A673 (cell line): ENCODE data around the gene LHX4. TPM values are rescaled to one million over a fixed set of nuclear protein-coding genes. Genes with fewer than 3 reads are reported as not detected.
A peak's percentile ranks its signal among the peaks of the same experiment; 100 is the strongest.

Experiments used
- BruUV-seq: library from RNA; stranded (reverse); fragments of 400-500 nt; replicated peaks from 2 replicates; lab custom pipeline; 2021; lab: Mats Ljungman, UMichigan
- CTCF ChIA-PET: fragments of 300-600 bp; sonication (Branson Sonifier 250); formaldehyde crosslinking; loops from one replicate; lab custom pipeline; 2022; ENCODE audit warnings: antibody characterized with exemption; lab: Charles Lee
- POLR2A ChIA-PET: fragments of 300-600 bp; sonication (Branson Sonifier 250); formaldehyde crosslinking; loops from one replicate; lab custom pipeline; 2022; ENCODE audit warnings: antibody characterized with exemption; ENCODE audit not compliant: low non-redundant PET; lab: Charles Lee
- DNase-seq: peaks from one replicate; pipeline ENCODE4 v3.0.0-alpha.2; 2015; ENCODE audit warnings: low spot score
- H3K27ac ChIP-seq: fragments of 200-600 bp; sonication (generic); 2 replicates; pipeline ENCODE4 v1.5.1; 2016; ENCODE audit warnings: mixed run types, low read depth, mild to moderate bottlenecking, mixed read lengths, antibody characterized with exemption, low read length; ENCODE audit not compliant: poor library complexity, severe bottlenecking
- H3K27me3 ChIP-seq: fragments of 200-600 bp; sonication (generic); replicated peaks from 2 replicates; pipeline ENCODE4 v1.6.1; 2017; ENCODE audit warnings: mixed run types, low read depth, mild to moderate bottlenecking, mixed read lengths, antibody characterized with exemption, low read length; ENCODE audit not compliant: insufficient read depth, poor library complexity
- H3K36me3 ChIP-seq: fragments of 200-600 bp; sonication (generic); 2 replicates; pipeline ENCODE4 v1.6.1; 2016; ENCODE audit warnings: mixed run types, mild to moderate bottlenecking, mixed read lengths, antibody characterized with exemption, low read length; ENCODE audit not compliant: insufficient read depth, poor library complexity, severe bottlenecking
- H3K4me1 ChIP-seq: fragments of 200-600 bp; sonication (generic); 2 replicates; pipeline ENCODE4 v1.6.1; 2017; ENCODE audit warnings: mixed run types, mild to moderate bottlenecking, mixed read lengths, antibody characterized with exemption, low read length; ENCODE audit not compliant: insufficient read depth, poor library complexity, severe bottlenecking
- H3K4me3 ChIP-seq: fragments of 200-600 bp; sonication (generic); 2 replicates; pipeline ENCODE4 v1.5.1; 2016; ENCODE audit warnings: low read depth, mixed run types, mild to moderate bottlenecking, mixed read lengths, low read length; ENCODE audit not compliant: poor library complexity, severe bottlenecking
- H3K9me3 ChIP-seq: fragments of 200-600 bp; sonication (generic); 2 replicates; pipeline ENCODE4 v1.6.1; 2016; ENCODE audit warnings: mixed run types, low read depth, mild to moderate bottlenecking, mixed read lengths, antibody characterized with exemption, low read length; ENCODE audit not compliant: poor library complexity, severe bottlenecking
- EZH2 ChIP-seq: fragments of 200-600 bp; sonication (generic); IDR thresholded peaks from 2 replicates; pipeline ENCODE4 v1.6.1; 2017; ENCODE audit warnings: borderline replicate concordance, low read depth, mild to moderate bottlenecking, mixed read lengths, antibody characterized with exemption, low read length; ENCODE audit not compliant: poor library complexity, severe bottlenecking
- intact Hi-C: fragments of 100-400 bp; cut with micrococcal nuclease; formaldehyde crosslinking; loops from one replicate; pipeline ENCODE4 v1.10.0; 2022; ENCODE audit not compliant: unreplicated experiment
- total RNA-seq: library from RNA; stranded (reverse); gene quantifications from 2 replicates; pipeline ENCODE4 v1.2.3, GENCODE V29; 2021
- TF ChIP-seq, protein P1 (sequence below): fragments of 300-800, 200-600 bp; sonication (generic); conservative IDR thresholded peaks from 2 replicates; pipeline ENCODE4 v1.5.1; 2017; ENCODE audit warnings: low read depth, mild to moderate bottlenecking, antibody characterized with exemption, low read length, moderate library complexity, mixed read lengths

Gene LHX4
- total RNA-seq, 1 experiment from 2014 or later, result not detected

DNA sequence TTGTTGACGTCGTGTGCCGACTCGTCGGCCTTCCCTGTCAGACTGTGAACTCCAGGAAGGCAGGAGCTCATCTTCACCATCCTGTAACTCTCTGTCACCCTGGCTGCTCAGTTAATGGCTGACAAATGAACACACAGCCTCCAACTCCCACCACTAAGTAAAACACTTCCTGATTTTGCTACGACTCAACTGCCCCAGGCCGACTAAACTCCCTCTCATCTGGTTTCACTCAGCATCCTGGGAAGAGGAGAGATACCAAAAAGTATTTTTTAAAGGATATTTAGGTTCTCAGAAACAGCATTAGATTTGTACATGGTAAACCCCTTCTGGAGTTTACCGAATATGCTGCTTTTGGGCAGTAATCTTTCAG is 18.2 kb upstream of the LHX4 start:
- no peak overlapping the region for H3K4me3 ChIP-seq
- H3K27ac ChIP-seq, result no peak overlapping the region
- no peaks in the 10 kb centered on the region for H3K4me1 ChIP-seq
- CTCF ChIA-PET, result no interaction called here
- H3K27me3 ChIP-seq, result no peaks in the 10 kb centered on the region
- DNase-seq, result no peak
- no TSS peak for BruUV-seq
- TF ChIP-seq EZH2, result no peak
- intact Hi-C loops, result no loop called here
- no peaks in the 10 kb centered on the region for H3K36me3 ChIP-seq
- POLR2A ChIA-PET, result no interaction called here
- H3K9me3 ChIP-seq, result no peaks in the 10 kb centered on the region

DNA sequence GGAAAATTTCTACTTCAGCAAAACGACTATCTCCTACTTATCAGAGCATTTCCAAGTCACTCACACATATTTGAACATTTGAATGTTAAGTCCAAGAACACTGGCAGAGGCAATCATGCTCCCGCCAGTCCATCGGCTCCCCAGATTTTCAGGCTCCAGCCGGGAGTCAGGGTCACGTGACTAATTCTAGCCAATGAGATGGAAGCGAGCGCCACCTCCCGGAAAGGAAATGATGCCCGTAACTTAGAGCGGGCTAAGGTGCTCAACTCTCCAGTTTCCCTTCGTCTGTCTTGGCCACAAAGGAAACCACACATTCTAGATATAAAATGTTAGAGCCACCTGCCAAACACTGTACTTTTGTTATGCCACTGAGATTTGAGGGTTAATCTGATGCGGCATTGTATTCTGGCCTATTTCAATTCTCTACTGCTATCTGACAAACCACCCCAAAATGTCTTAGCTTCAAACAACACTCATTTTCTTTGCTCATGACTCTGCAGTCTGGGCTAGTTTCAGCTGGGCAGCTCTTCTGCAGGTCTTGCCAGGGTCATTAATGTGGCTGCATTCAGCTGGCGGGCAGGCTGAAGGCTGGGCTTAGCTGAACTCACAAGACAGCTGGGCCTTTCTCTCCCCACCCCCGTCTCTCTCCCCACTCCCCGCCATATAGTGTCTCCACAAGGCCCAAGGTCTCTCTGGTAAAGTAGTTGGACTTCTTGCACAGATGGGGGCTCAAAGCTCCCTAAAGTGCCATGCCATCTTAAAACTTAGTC is 16.5 kb upstream of the LHX4 start:
- Histone ChIP-seq H3K27me3 (no peaks in the 10 kb centered on the region), H3K4me3 (no peak overlapping the region), H3K27ac (no peak overlapping the region), H3K36me3 (no peaks in the 10 kb centered on the region), H3K4me1 (no peaks in the 10 kb centered on the region), H3K9me3 (no peaks in the 10 kb centered on the region)
- intact Hi-C loops, result no loop called here
- ChIA-PET POLR2A (no interaction called here), CTCF (no interaction called here)
- no peak for TF ChIP-seq EZH2
- TF ChIP-seq, protein P1, sequence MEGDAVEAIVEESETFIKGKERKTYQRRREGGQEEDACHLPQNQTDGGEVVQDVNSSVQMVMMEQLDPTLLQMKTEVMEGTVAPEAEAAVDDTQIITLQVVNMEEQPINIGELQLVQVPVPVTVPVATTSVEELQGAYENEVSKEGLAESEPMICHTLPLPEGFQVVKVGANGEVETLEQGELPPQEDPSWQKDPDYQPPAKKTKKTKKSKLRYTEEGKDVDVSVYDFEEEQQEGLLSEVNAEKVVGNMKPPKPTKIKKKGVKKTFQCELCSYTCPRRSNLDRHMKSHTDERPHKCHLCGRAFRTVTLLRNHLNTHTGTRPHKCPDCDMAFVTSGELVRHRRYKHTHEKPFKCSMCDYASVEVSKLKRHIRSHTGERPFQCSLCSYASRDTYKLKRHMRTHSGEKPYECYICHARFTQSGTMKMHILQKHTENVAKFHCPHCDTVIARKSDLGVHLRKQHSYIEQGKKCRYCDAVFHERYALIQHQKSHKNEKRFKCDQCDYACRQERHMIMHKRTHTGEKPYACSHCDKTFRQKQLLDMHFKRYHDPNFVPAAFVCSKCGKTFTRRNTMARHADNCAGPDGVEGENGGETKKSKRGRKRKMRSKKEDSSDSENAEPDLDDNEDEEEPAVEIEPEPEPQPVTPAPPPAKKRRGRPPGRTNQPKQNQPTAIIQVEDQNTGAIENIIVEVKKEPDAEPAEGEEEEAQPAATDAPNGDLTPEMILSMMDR, result 0 out of 2 replicates have a peak, but pooled peaks have one; percentile 22
- DNase-seq, result peak; percentile 52
- BruUV-seq, result no TSS peak

DNA sequence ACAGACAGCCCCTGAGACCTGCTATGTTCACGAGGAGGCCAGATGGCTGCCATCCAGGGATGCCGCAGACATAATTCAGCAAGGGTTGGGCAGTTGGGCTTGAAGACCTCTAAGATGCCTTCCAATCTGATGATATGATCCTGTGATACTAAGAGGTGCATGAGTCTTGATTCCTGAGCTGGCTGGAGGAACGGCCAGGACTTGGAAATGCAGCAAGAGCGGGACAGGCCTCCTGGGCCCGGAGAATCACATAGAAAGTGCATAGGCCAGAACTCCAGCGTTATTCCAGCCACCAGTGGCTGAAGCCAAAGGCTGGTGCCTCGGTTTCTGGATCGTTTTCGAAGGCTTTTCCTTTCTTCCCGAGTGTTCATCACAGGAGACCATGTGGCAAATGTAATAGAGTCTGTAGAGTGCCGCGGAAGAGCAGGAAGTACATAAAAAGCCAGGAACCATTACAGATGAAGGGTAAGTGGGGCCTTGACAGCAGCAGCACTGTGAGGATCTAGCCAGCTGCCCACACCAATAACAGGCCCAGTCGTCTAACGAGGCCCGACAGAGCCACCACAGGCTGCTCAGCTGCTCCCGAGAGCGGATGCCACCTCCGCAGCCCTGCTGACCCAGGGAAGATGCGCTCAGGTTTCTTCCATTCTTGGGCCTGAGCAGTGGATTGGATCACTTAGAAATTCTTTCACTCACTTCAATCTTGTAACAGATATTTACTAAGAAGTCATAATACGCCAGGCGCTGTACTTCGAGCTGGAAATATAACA is 14.0 kb upstream of the LHX4 start:
- no peaks in the 10 kb centered on the region for H3K4me1 ChIP-seq
- TF ChIP-seq, protein P1, result no peak
- no peak for TF ChIP-seq EZH2
- H3K4me3 ChIP-seq, result no peak overlapping the region
- intact Hi-C loops, result no loop called here
- POLR2A ChIA-PET, result no interaction called here
- BruUV-seq, result no TSS peak
- CTCF ChIA-PET, result no interaction called here
- no peaks in the 10 kb centered on the region for H3K36me3 ChIP-seq
- H3K9me3 ChIP-seq, result no peaks in the 10 kb centered on the region
- no peak overlapping the region for H3K27ac ChIP-seq
- DNase-seq, result no peak
- no peaks in the 10 kb centered on the region for H3K27me3 ChIP-seq
